MM.1S (cell line): ENCODE data around the gene ATP8B3.

Source experiments
- DNase-seq: peaks from one replicate; pipeline ENCODE4 v3.0.0-alpha.2; 2015
- H2AFZ ChIP-seq: fragments of 300-600 bp; sonication (generic); 2 replicates; pipeline ENCODE4 v1.6.0; 2016; ENCODE audit warnings: antibody characterized with exemption, low read length
- H3F3A ChIP-seq: fragments of 300-600 bp; sonication (generic); 2 replicates; pipeline ENCODE4 v1.6.1; 2016; ENCODE audit warnings: mild to moderate bottlenecking, antibody characterized with exemption, low read length, moderate library complexity, mixed read lengths; ENCODE audit not compliant: insufficient read depth
- H3K27ac ChIP-seq: fragments of 300-600 bp; sonication (generic); 2 replicates; pipeline ENCODE4 v1.5.1; 2016; ENCODE audit warnings: mild to moderate bottlenecking, low read length
- H3K27me3 ChIP-seq: fragments of 300-600 bp; sonication (generic); replicated peaks from 2 replicates; pipeline ENCODE4 v1.6.0; 2016; ENCODE audit warnings: low read length; ENCODE audit not compliant: insufficient read depth
- H3K36me3 ChIP-seq: fragments of 300-600 bp; sonication (generic); replicated peaks from 2 replicates; pipeline ENCODE4 v1.6.1; 2016; ENCODE audit warnings: mild to moderate bottlenecking, low read length, mixed read lengths; ENCODE audit not compliant: insufficient read depth
- H3K4me1 ChIP-seq: fragments of 300-600 bp; sonication (generic); 2 replicates; pipeline ENCODE4 v1.6.1; 2016; ENCODE audit warnings: low read length, mixed read lengths
- H3K4me2 ChIP-seq: fragments of 300-600 bp; sonication (generic); 2 replicates; pipeline ENCODE4 v1.6.0; 2016; ENCODE audit warnings: low read depth, low read length
- H3K4me3 ChIP-seq: fragments of 300-600 bp; sonication (generic); 2 replicates; pipeline ENCODE4 v1.5.1; 2016; ENCODE audit warnings: low read length, mixed read lengths
- H3K79me2 ChIP-seq: fragments of 300-600 bp; sonication (generic); 2 replicates; pipeline ENCODE4 v1.6.1; 2016; ENCODE audit warnings: mixed run types, low read length, mixed read lengths
- H3K9ac ChIP-seq: fragments of 300-600 bp; sonication (generic); 2 replicates; pipeline ENCODE4 v1.6.1; 2016; ENCODE audit warnings: low read length, mixed read lengths
- H3K9me2 ChIP-seq: fragments of 300-600 bp; sonication (generic); replicated peaks from 2 replicates; pipeline ENCODE4 v1.6.1; 2016; ENCODE audit warnings: mild to moderate bottlenecking, low read length, mixed read lengths; ENCODE audit not compliant: insufficient read depth
- H3K9me3 ChIP-seq: fragments of 300-600 bp; sonication (generic); replicated peaks from 2 replicates; pipeline ENCODE4 v1.6.1; 2016; ENCODE audit warnings: mild to moderate bottlenecking, low read length, mixed read lengths; ENCODE audit not compliant: insufficient read depth
- H4K20me1 ChIP-seq: fragments of 300-600 bp; sonication (generic); 2 replicates; pipeline ENCODE4 v1.6.1; 2016; ENCODE audit warnings: mild to moderate bottlenecking, low read length, moderate library complexity, mixed read lengths; ENCODE audit not compliant: insufficient read depth
- EZH2 ChIP-seq: fragments of 300-600 bp; sonication (generic); optimal IDR thresholded peaks from 2 replicates; pipeline ENCODE3; 2017; ENCODE audit warnings: low read depth, mild to moderate bottlenecking, antibody characterized with exemption, low read length, mixed read lengths
- EZH2phosphoT487 ChIP-seq: fragments of 300-600 bp; sonication (generic); IDR thresholded peaks from 2 replicates; pipeline ENCODE4 v1.6.1; 2018; ENCODE audit warnings: antibody characterized with exemption, low read length
- TF ChIP-seq, protein P1 (sequence below): fragments of 300-600 bp; sonication (generic); IDR thresholded peaks from 2 replicates; pipeline ENCODE4 v1.5.1; 2016; ENCODE audit warnings: antibody characterized with exemption, low read length, mixed read lengths

ATP8B3 gene

DNA sequence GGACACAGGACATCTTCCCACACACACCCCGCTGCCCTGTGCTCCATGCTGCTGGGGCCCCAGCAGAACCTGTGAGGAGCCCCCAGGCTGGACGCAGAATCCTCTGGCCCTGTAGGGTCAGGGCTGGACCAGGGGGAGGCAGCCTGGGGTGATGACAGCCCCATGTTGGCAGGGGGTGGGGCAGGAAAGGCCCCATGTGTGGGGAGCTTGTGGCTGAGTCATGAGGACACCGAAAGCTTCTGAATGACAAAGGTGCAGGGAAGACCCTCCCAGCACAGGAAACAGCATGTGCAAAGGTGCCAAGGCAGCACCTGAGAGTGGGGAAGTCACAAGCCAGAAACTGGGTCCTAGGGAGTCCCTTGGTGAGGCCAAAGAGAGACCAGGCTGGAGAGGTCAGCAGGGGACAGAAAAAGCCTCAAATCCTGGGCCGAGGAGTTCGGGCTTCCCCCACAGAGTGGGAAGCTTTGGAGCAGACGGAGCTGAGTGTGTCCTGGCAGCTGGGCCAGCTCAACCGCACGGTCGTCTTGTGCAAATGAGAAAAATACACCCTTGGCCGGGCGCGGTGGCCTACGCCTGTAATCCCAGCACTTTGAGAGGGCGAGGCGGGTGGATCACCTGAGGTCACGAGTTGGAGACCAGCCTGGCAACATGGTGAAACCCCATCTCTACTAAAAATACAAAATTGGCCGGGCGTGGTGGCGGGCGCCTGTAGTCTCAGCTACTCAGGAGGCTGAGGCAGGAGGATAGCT is 17.5 kb downstream of the ATP8B3 start:
- Histone ChIP-seq H4K20me1 (no peaks in the 10 kb centered on the region), H3K4me2 (peak overlapping the region; percentile 26; the same call in 1 of the 2 replicates), H3K27me3 (peaks cover 82% of the 10 kb centered on the region), H3K4me3 (no peak overlapping the region), H3K9me2 (no peaks in the 10 kb centered on the region), H3K79me2 (no peaks in the 10 kb centered on the region), H3K27ac (no peak overlapping the region), H3K36me3 (no peaks in the 10 kb centered on the region), H3F3A (peaks cover 3% of the 10 kb centered on the region), H3K9me3 (no peaks in the 10 kb centered on the region), H2AFZ (peak overlapping the region; percentile 3; the same call in 1 of the 2 replicates), H3K9ac (no peak overlapping the region), H3K4me1 (peaks cover 14% of the 10 kb centered on the region)
- peak; percentile 22 for DNase-seq
- TF ChIP-seq EZH2: no peak
- TF ChIP-seq, protein P1, sequence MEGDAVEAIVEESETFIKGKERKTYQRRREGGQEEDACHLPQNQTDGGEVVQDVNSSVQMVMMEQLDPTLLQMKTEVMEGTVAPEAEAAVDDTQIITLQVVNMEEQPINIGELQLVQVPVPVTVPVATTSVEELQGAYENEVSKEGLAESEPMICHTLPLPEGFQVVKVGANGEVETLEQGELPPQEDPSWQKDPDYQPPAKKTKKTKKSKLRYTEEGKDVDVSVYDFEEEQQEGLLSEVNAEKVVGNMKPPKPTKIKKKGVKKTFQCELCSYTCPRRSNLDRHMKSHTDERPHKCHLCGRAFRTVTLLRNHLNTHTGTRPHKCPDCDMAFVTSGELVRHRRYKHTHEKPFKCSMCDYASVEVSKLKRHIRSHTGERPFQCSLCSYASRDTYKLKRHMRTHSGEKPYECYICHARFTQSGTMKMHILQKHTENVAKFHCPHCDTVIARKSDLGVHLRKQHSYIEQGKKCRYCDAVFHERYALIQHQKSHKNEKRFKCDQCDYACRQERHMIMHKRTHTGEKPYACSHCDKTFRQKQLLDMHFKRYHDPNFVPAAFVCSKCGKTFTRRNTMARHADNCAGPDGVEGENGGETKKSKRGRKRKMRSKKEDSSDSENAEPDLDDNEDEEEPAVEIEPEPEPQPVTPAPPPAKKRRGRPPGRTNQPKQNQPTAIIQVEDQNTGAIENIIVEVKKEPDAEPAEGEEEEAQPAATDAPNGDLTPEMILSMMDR: no peak
- no peak for TF ChIP-seq EZH2phosphoT487

DNA sequence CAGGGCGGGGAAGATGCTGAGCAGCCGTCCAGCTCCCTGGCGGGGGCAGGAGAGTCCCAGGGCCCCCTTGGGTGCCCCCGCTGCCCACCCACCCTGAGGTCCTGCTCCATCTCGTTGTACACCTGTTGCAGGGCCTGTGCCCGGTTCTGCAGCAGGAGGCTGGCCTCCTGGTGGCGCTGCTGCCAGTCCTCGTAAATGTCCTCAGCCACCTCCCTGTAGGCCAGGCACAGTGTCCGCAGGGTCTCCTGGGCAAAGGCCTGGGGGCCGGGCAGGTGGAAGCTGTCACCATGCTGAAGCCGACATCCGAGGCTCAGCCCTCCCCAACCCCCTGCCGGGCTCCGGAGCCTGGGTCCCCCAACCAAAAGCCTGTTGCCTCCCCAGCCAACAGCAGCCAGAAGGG is 20.2 kb downstream of the ATP8B3 start:
- no peaks in the 10 kb centered on the region for H3K79me2 ChIP-seq
- DNase-seq: no peak
- no peak overlapping the region for H3K4me2 ChIP-seq
- no peaks in the 10 kb centered on the region for H3K9me3 ChIP-seq
- peaks cover 3% of the 10 kb centered on the region for H3F3A ChIP-seq
- no peaks in the 10 kb centered on the region for H3K36me3 ChIP-seq
- H3K4me3 ChIP-seq: no peak overlapping the region
- no peak overlapping the region for H3K9ac ChIP-seq
- no peaks in the 10 kb centered on the region for H3K9me2 ChIP-seq
- H3K27ac ChIP-seq: no peak overlapping the region
- H4K20me1 ChIP-seq: peaks cover 1% of the 10 kb centered on the region; the same call in 1 of the 2 replicates
- no peak overlapping the region for H2AFZ ChIP-seq
- H3K4me1 ChIP-seq: peaks cover 14% of the 10 kb centered on the region
- peaks cover 77% of the 10 kb centered on the region for H3K27me3 ChIP-seq
- TF ChIP-seq EZH2phosphoT487: no peak
- TF ChIP-seq, protein P1: peak; percentile 11; the same call in 1 of the 2 replicates

DNA sequence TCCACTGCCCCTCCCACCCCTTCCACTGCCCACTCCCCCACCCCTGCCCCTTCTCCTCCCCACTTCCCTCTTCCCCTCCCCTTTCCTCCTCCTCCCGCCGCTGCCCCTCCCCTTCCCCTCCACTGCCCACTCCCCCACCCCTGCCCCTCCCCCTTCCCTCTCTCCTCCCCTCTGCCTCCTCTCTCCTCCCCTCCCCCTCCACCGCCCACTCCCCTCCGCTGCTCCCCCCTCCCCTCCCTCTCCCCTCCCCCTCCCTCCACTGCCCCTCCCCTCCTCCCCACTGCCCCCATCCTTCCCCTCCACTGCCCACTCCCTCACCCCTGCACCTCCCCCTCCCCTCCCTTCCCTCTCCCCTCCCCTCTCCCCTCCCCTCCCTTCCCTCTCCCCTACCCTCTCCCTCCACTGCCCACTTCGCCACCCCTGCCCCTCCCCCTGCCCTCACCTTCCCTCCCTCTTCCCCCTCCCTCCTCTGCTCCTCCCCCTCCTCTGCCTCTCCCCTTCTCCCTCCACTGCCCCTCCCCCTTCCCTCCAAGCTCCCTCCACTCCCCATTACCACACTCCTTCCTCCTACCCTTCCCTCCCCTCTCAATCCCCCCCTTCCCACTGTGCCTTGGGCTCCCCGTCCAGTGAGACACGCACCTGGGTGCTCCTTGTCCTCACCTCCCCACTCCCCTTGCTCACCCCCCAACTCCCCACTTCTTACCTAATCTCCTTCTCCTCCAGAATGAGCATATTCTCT is 21.9 kb downstream of the ATP8B3 start:
- Histone ChIP-seq H3K4me1 (peaks cover 12% of the 10 kb centered on the region), H3K4me2 (no peak overlapping the region), H3K9me2 (no peaks in the 10 kb centered on the region), H3K27me3 (peaks cover 73% of the 10 kb centered on the region), H3K27ac (no peak overlapping the region), H3K9ac (no peak overlapping the region), H4K20me1 (peaks cover 3% of the 10 kb centered on the region; the same call in 1 of the 2 replicates), H2AFZ (no peak overlapping the region), H3K79me2 (no peaks in the 10 kb centered on the region), H3K9me3 (no peaks in the 10 kb centered on the region), H3K36me3 (no peaks in the 10 kb centered on the region), H3F3A (peaks cover 3% of the 10 kb centered on the region), H3K4me3 (no peak overlapping the region)
- TF ChIP-seq EZH2 (no peak), EZH2phosphoT487 (no peak)
- TF ChIP-seq, protein P1: no peak
- no peak for DNase-seq
